Trophoblast cell (in vitro differentiated cells and primary cell): ENCODE measurements around the gene PRKCE.

Experiments used
- DNase-seq, 2 donors: peaks; one replicate each; pipeline ENCODE4 v3.0.0-alpha.2; 2016
- H2AFZ ChIP-seq: 2 replicates; pipeline ENCODE4 v1.6.1; 2013; ENCODE audit warnings: low read length, moderate library complexity, mild to moderate bottlenecking; ENCODE audit not compliant: insufficient read depth, poor library complexity
- H2AK5ac ChIP-seq: 2 replicates; pipeline ENCODE4 v1.6.1; 2013; ENCODE audit warnings: mild to moderate bottlenecking, low read length
- H2BK120ac ChIP-seq: 2 replicates; pipeline ENCODE4 v1.6.1; 2013; ENCODE audit warnings: low read length, mild to moderate bottlenecking, moderate library complexity; ENCODE audit not compliant: insufficient read depth, poor library complexity
- H2BK12ac ChIP-seq: 2 replicates; pipeline ENCODE4 v1.6.1; 2013; ENCODE audit warnings: mild to moderate bottlenecking, low read length, moderate library complexity
- H2BK5ac ChIP-seq: 2 replicates; pipeline ENCODE4 v1.6.1; 2013; ENCODE audit warnings: low read length, low read depth, moderate library complexity, mild to moderate bottlenecking; ENCODE audit not compliant: poor library complexity
- H3K14ac ChIP-seq: 2 replicates; pipeline ENCODE4 v1.6.1; 2013; ENCODE audit warnings: mild to moderate bottlenecking, low read length
- H3K18ac ChIP-seq: 2 replicates; pipeline ENCODE4 v1.6.1; 2013; ENCODE audit warnings: mild to moderate bottlenecking, low read length
- H3K23ac ChIP-seq: 2 replicates; pipeline ENCODE4 v1.6.1; 2013; ENCODE audit warnings: low read length
- H3K27ac ChIP-seq: 2 replicates; pipeline ENCODE4 v1.5.1; 2013; ENCODE audit warnings: low read depth, mild to moderate bottlenecking, inconsistent platforms, low read length, moderate library complexity
- H3K27me3 ChIP-seq: 2 replicates; pipeline ENCODE4 v1.6.1; 2013; ENCODE audit warnings: inconsistent platforms, mild to moderate bottlenecking, low read length, moderate library complexity; ENCODE audit not compliant: insufficient read depth
- H3K36me3 ChIP-seq, 2 experiments: 1 replicate in 1 of 2; 2 replicates in 1 of 2; pipeline ENCODE4 v1.6.1; 2013; ENCODE audit warnings: low read length in 2 of 2, mild to moderate bottlenecking in 2 of 2, moderate library complexity in 1 of 2; ENCODE audit not compliant: insufficient read depth in 2 of 2, control insufficient read depth in 1 of 2
- H3K4ac ChIP-seq: 2 replicates; pipeline ENCODE4 v1.6.1; 2013; ENCODE audit warnings: low read depth, mild to moderate bottlenecking, low read length, moderate library complexity
- H3K4me1 ChIP-seq, 2 experiments: 1 replicate in 1 of 2; 2 replicates in 1 of 2; pipeline ENCODE4 v1.6.1; 2013; ENCODE audit warnings: low read length in 2 of 2, mild to moderate bottlenecking in 2 of 2, moderate library complexity in 1 of 2; ENCODE audit not compliant: insufficient read depth in 2 of 2, control insufficient read depth in 1 of 2
- H3K4me2 ChIP-seq: 2 replicates; pipeline ENCODE4 v1.6.1; 2013; ENCODE audit warnings: inconsistent platforms, mild to moderate bottlenecking, low read length, moderate library complexity
- H3K4me3 ChIP-seq: 2 replicates; pipeline ENCODE4 v1.5.1; 2013; ENCODE audit warnings: mild to moderate bottlenecking, low read depth, low read length, inconsistent platforms
- H3K79me1 ChIP-seq: one replicate; pipeline ENCODE4 v1.6.1; 2013; ENCODE audit warnings: low read length
- H3K79me2 ChIP-seq: 2 replicates; pipeline ENCODE4 v1.6.1; 2013; ENCODE audit warnings: low read length, mild to moderate bottlenecking; ENCODE audit not compliant: control insufficient read depth, insufficient read depth, poor library complexity
- H3K9ac ChIP-seq: 2 replicates; pipeline ENCODE4 v1.6.1; 2013; ENCODE audit warnings: mild to moderate bottlenecking, low read length
- H3K9me3 ChIP-seq: 2 replicates; pipeline ENCODE4 v1.6.1; 2013; ENCODE audit warnings: low read depth, mild to moderate bottlenecking, control low read depth, inconsistent platforms, low read length; ENCODE audit not compliant: insufficient read depth
- H4K12ac ChIP-seq: 2 replicates; pipeline ENCODE4 v1.6.1; 2013; ENCODE audit warnings: low read depth, mild to moderate bottlenecking, low read length, moderate library complexity
- H4K8ac ChIP-seq: 2 replicates; pipeline ENCODE4 v1.6.1; 2013; ENCODE audit warnings: low read depth, mild to moderate bottlenecking, low read length, moderate library complexity
- H4K91ac ChIP-seq: one replicate; pipeline ENCODE4 v1.6.1; 2013; ENCODE audit warnings: low read depth, mild to moderate bottlenecking, low read length, moderate library complexity
- WGBS: extraction: QIAGEN DNeasy Blood & Tissue Kit; methylation state at CpG from one replicate; pipeline ENCODE4 v1.1.7; 2013; ENCODE audit warnings: missing lambda C conversion rate; ENCODE audit not compliant: insufficient read length, insufficient coverage; ENCODE audit errors: extremely low coverage; 5-methylcytosine and 5-hydroxymethylcytosine counted together

Gene PRKCE

DNA sequence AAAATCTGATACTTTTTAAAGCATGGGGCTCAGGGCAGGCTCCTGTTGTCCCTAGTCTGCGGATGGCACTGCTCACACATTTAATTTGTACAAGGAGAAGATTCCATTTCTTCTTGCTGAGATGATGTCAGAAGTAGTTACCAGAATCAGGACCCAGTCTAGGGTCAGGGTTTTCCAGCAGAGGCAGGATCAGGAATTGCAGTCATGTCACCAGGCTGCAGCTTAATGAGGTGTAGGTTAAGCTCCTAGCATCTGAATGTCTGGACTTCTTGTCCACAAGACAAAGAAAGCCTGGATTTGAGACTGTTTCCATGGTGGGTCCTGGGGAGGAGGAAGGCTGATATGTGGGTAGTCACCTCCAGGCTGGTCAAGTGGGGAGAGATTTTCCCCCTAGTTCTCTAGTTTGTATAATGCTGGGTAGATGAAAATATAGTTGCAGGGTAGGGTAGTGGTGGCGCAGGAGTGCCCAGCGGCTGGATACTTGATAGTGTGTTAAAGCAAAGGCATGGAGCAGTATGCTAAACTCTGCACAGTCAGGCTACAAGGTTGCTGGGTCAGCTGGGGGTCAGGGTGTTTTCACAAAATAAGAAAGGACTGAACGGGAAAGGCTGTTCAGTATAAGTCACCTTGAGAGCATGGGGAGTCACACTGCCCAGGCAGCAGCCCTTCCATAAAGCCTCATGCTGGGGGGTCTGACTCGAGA, 148.4 kb downstream of the PRKCE start:
- Histone ChIP-seq H3K14ac (no peak overlapping the region), H3K4me3 (no peak overlapping the region), H4K12ac (no peak overlapping the region), H3K4ac (no peak overlapping the region), H3K79me2 (no peaks in the 10 kb centered on the region), H2BK5ac (no peak overlapping the region), H4K91ac (no peak overlapping the region), H3K18ac (no peak overlapping the region), H2AK5ac (no peak overlapping the region), H3K9me3 (no peaks in the 10 kb centered on the region), H2AFZ (no peak overlapping the region), H3K4me1 (peaks cover 0 to 4% of the 10 kb centered on the region in 2 experiments), H3K4me2 (no peak overlapping the region), H2BK12ac (no peak overlapping the region), H3K27ac (no peak overlapping the region), H3K36me3 (no peaks in the 10 kb centered on the region), H3K27me3 (no peaks in the 10 kb centered on the region), H2BK120ac (no peak overlapping the region), H3K9ac (no peak overlapping the region), H3K79me1 (no peaks in the 10 kb centered on the region), H3K23ac (no peak overlapping the region), H4K8ac (no peak overlapping the region)
- DNase-seq, result no peak
- WGBS, result no CpG with 5 or more reads among the region's 5 CpGs

DNA sequence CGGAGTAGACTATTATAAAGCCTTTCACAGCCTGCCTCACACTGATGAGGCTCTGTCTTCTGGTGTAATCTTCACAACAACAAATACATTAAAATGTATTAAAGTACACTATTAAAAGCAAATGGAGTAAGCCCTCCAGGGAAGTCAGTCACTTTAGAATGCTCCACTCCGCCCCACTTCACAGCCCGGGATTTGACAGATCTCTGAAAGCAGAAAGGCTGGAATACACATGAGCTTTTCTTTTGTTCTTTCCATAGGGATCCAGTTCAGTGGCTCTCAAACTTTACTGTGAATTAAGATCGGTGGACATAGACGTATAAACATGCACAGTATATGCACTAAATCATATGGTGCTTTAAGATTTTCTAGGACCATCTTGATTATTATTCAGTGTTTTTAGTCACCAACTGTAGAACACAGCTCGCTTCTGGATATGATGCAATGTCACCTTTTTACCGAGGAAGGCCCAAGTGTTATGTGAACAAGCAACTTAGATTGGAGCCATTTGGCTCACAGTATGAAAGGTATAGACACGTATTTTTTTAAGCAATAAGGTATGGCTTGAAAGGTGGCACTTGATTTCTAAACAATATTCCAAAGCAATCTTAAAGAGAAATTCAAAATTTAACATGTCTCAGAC, 151.1 kb downstream of the PRKCE start:
- Histone ChIP-seq H3K79me1 (no peaks in the 10 kb centered on the region), H2BK12ac (no peak overlapping the region), H3K27ac (no peak overlapping the region), H2BK120ac (no peak overlapping the region), H3K36me3 (no peaks in the 10 kb centered on the region), H4K12ac (no peak overlapping the region), H3K79me2 (no peaks in the 10 kb centered on the region), H3K4ac (no peak overlapping the region), H2AFZ (no peak overlapping the region), H3K9me3 (no peaks in the 10 kb centered on the region), H3K14ac (no peak overlapping the region), H3K27me3 (no peaks in the 10 kb centered on the region), H3K9ac (no peak overlapping the region), H3K23ac (no peak overlapping the region), H3K18ac (no peak overlapping the region), H3K4me3 (no peak overlapping the region), H3K4me1 (peaks cover 0 to under 1% of the 10 kb centered on the region in 2 experiments), H2AK5ac (no peak overlapping the region), H3K4me2 (no peak overlapping the region), H4K8ac (no peak overlapping the region), H2BK5ac (no peak overlapping the region), H4K91ac (no peak overlapping the region)
- WGBS, result no CpG with 5 or more reads among the region's 8 CpGs
- DNase-seq, result no peak

DNA sequence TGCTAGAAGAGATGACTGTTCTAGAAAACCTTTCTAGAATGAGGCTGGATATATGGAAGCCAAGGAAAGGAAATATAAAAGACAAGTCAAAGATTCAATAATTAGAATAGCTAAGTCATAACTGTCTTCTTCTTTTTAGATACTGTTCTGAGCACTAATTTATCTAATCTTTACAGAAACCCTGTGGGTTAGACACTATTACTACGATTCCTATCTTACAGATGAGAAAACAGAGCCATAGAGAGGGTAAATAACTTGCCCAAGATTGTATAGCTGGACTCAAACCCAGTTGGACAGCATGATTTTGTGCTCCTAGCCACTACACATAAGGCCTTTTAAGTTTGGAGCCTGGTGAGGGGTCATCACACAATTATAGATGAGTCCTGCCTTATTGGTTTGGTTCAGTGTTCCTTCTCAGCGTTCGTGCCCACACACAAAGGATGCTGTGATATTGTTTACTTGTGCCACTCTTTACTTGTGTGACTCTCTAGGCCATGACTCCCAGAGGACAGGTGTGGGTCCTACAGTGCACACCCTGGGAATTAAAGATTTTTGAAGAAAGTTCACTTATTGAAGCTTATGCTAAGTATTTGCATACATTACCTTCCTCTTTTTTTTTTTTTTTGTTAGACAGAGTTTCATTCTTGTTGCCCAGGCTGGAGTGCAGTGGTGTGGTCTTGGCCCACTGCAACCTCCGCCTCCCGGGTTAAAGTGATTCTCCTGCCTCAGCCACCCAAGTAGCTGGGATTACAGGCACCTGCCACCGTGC, 153.7 kb downstream of the PRKCE start:
- no peaks in the 10 kb centered on the region for H3K36me3 ChIP-seq
- no peak overlapping the region for H3K4me2 ChIP-seq
- no peak overlapping the region for H2AK5ac ChIP-seq
- no peak overlapping the region for H3K4me3 ChIP-seq
- H3K23ac ChIP-seq, result no peak overlapping the region
- no peaks in the 10 kb centered on the region for H3K79me1 ChIP-seq
- H4K91ac ChIP-seq, result no peak overlapping the region
- whole genome bisulfite sequencing, result no CpG with 5 or more reads among the region's 6 CpGs
- no peak overlapping the region for H2BK12ac ChIP-seq
- H3K18ac ChIP-seq, result no peak overlapping the region
- H2AFZ ChIP-seq, result no peak overlapping the region
- no peaks in the 10 kb centered on the region for H3K79me2 ChIP-seq
- H3K4me1 ChIP-seq, result no peaks in the 10 kb centered on the region
- H3K27ac ChIP-seq, result no peak overlapping the region
- H3K14ac ChIP-seq, result no peak overlapping the region
- H3K4ac ChIP-seq, result no peak overlapping the region
- H3K27me3 ChIP-seq, result no peaks in the 10 kb centered on the region
- H3K9me3 ChIP-seq, result no peaks in the 10 kb centered on the region
- no peak overlapping the region for H4K12ac ChIP-seq
- H3K9ac ChIP-seq, result no peak overlapping the region
- no peak for DNase-seq
- no peak overlapping the region for H2BK120ac ChIP-seq
- H2BK5ac ChIP-seq, result no peak overlapping the region
- no peak overlapping the region for H4K8ac ChIP-seq

DNA sequence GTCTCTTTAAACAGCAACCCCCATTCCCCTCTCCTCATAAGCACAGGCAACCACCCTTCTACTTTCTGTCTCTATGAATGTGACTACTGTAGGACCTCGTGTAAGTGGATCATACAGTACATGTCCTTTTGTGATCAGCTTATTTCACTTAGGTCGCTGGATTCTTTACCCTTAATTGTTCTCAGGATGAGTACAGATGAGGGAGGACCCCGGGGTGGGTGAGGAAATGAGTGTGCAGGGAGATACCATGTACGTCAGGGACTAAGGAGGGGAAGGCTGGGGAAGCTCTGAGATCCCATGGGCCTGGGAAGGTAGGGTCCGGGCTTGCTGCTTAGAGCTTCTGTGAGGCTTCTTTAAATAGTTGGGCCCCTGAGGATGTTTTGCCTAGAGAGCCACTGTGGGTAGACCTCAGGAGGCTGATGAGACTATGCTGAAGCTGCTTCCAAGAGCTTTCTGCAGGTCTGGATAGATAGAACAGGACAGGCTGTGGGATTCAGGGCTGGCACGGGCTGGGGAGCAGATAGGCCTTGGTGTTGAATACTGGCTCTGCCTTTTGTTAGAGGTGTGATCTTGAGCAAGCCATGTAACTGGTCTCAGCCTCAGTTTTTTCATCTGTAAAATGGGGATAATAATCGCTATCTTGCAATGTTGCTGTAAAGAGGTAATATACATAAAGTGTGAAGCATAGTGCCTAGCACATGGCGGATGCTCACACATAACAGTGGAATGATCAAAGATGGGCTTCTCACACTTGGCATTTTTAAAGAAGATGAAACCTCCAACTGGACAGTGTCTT, 155.3 kb downstream of the PRKCE start:
- H4K12ac ChIP-seq, result no peak overlapping the region
- no peak overlapping the region for H3K4me3 ChIP-seq
- H3K9me3 ChIP-seq, result no peaks in the 10 kb centered on the region
- H2BK12ac ChIP-seq, result no peak overlapping the region
- H3K23ac ChIP-seq, result no peak overlapping the region
- H3K9ac ChIP-seq, result no peak overlapping the region
- H3K14ac ChIP-seq, result no peak overlapping the region
- no peak overlapping the region for H3K4ac ChIP-seq
- H4K91ac ChIP-seq, result no peak overlapping the region
- no peak overlapping the region for H3K4me2 ChIP-seq
- no peak overlapping the region for H3K27ac ChIP-seq
- H2AK5ac ChIP-seq, result no peak overlapping the region
- no peak overlapping the region for H2BK120ac ChIP-seq
- WGBS, result no CpG with 5 or more reads among the region's 8 CpGs
- no peak for DNase-seq
- no peaks in the 10 kb centered on the region for H3K79me2 ChIP-seq
- no peak overlapping the region for H3K18ac ChIP-seq
- H4K8ac ChIP-seq, result no peak overlapping the region
- no peaks in the 10 kb centered on the region for H3K27me3 ChIP-seq
- no peaks in the 10 kb centered on the region for H3K36me3 ChIP-seq
- H2BK5ac ChIP-seq, result no peak overlapping the region
- H3K79me1 ChIP-seq, result no peaks in the 10 kb centered on the region
- no peak overlapping the region for H2AFZ ChIP-seq
- H3K4me1 ChIP-seq, result no peaks in the 10 kb centered on the region
